Measurements from ENCODE around the gene SSX5. TPM values are rescaled to one million over a fixed set of nuclear protein-coding genes. Genes with fewer than 3 reads are reported as not detected.
"Not testable (repeated sequence)": the region's sequence is repeated elsewhere in the genome, so short reads cannot be mapped to it uniquely, and the experiment has no call there.

SSX5 gene
- total and polyA plus RNA-seq, 12 donors: not detected

DNA sequence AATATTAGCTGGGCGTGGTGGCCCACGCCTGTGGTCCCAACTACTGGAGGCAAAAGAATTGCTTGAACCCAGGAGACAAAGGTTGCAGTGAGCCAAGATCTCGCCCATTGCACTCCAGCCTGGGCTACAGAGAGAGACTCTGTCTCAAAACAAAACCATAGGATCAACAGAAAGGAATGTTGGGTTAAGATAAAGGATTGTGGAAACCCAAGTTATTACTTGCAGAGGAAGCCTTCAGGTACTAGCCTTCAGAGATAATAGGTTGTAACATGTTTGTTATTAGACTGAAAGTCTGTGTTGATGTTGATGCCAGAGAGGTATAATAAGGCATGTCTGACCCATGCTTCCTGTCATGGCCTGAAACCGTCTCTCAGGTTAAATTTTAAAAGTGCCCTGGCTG is 16.9 kb downstream of the SSX5 start:
- Histone ChIP-seq H3K9me3 (replicated peaks in 1 of 3) (no peaks in the 10 kb centered on the region), H3K27me3 (peaks cover 21% of the 10 kb centered on the region), H3K27ac (no peak overlapping the region), H3K4me3 (no peak overlapping the region), H3K36me3 (replicated peaks in 1 of 2) (no peaks in the 10 kb centered on the region), H3K4me1 (replicated peaks in 1 of 2) (no peaks in the 10 kb centered on the region)
- TF ChIP-seq, protein P1, sequence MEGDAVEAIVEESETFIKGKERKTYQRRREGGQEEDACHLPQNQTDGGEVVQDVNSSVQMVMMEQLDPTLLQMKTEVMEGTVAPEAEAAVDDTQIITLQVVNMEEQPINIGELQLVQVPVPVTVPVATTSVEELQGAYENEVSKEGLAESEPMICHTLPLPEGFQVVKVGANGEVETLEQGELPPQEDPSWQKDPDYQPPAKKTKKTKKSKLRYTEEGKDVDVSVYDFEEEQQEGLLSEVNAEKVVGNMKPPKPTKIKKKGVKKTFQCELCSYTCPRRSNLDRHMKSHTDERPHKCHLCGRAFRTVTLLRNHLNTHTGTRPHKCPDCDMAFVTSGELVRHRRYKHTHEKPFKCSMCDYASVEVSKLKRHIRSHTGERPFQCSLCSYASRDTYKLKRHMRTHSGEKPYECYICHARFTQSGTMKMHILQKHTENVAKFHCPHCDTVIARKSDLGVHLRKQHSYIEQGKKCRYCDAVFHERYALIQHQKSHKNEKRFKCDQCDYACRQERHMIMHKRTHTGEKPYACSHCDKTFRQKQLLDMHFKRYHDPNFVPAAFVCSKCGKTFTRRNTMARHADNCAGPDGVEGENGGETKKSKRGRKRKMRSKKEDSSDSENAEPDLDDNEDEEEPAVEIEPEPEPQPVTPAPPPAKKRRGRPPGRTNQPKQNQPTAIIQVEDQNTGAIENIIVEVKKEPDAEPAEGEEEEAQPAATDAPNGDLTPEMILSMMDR (IDR thresholded peaks at IDR 0.05): no peak
- no peak for TF ChIP-seq POLR2A (IDR thresholded peaks at IDR 0.05)
- 62 to 90% (median 79%) methylated on average over 4 of the region's 4 CpGs for WGBS, 4 donors
- intact Hi-C loops (cut with DNase I): no loop called here
- no peak for DNase-seq

- DNase-seq; H3K9me3 ChIP-seq (replicated peaks in 1 of 3); H3K4me3 ChIP-seq; intact Hi-C loops (cut with DNase I); H3K36me3 ChIP-seq (replicated peaks in 1 of 2); H3K27ac ChIP-seq; H3K4me1 ChIP-seq (replicated peaks in 1 of 2): not testable (repeated sequence)
- WGBS, 4 donors: 20 to 69% (median 66%) methylated on average over 1 to 7 of the region's 7 CpGs
- H3K27me3 ChIP-seq: peaks cover 33% of the 10 kb centered on the region
These were observed 30.3 kb downstream of the SSX5 start for GRCh38 chrX:48166322-48166721.

DNA sequence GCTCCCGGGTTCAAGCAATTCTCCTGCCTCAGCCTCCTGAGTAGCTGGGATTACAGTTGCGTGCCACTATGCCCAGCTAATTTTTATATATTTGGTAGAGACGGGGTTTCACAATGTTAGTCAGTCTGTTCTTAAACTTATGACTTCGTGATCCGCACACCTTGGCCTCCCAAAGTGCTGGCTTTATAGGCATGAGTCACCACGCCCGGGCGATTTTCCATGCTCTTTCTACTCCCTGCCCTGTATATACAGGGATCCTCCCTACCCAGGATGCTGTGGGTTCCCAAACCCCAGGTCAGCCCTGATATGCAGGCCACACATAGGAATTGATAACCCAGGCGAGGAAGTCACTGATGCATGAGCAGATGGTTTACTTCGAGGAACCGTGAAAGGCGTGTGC is 31.4 kb downstream of the SSX5 start:
- no peak overlapping the region for H3K27ac ChIP-seq
- H3K9me3 ChIP-seq (replicated peaks in 1 of 3): no peaks in the 10 kb centered on the region
- no peaks in the 10 kb centered on the region for H3K36me3 ChIP-seq (replicated peaks in 1 of 2)
- no peak overlapping the region for H3K4me3 ChIP-seq
- peaks cover 30% of the 10 kb centered on the region for H3K27me3 ChIP-seq
- DNase-seq: no peak
- H3K4me1 ChIP-seq (replicated peaks in 1 of 2): no peaks in the 10 kb centered on the region
- TF ChIP-seq, protein P1 (IDR thresholded peaks at IDR 0.05): no peak
- no peak for TF ChIP-seq POLR2A (IDR thresholded peaks at IDR 0.05)
- WGBS, 4 donors: 66 to 79% (median 77%) methylated on average over 12 of the region's 12 CpGs
- intact Hi-C loops (cut with DNase I): no loop called here

GRCh38 chrX:48156014-48156413 is 40.6 kb downstream of the SSX5 start:
- TF ChIP-seq POLR2A (IDR thresholded peaks at IDR 0.05): no peak
- TF ChIP-seq, protein P1 (IDR thresholded peaks at IDR 0.05): no peak
- 83 to 89% (median 86%) methylated on average over 9 to 12 of the region's 12 CpGs for WGBS, 4 donors
- intact Hi-C loops (cut with DNase I): no loop called here
- Histone ChIP-seq H3K36me3 (replicated peaks in 1 of 2) (no peaks in the 10 kb centered on the region), H3K27ac (no peak overlapping the region), H3K27me3 (peaks cover 21% of the 10 kb centered on the region), H3K4me1 (replicated peaks in 1 of 2) (no peaks in the 10 kb centered on the region), H3K9me3 (replicated peaks in 1 of 3) (no peaks in the 10 kb centered on the region), H3K4me3 (no peak overlapping the region)
- DNase-seq: no peak

- WGBS, 4 donors: 76 to 84% (median 79%) methylated on average over 2 of the region's 2 CpGs
- H3K36me3 ChIP-seq (replicated peaks in 1 of 2): no peaks in the 10 kb centered on the region
- no peak for TF ChIP-seq POLR2A (IDR thresholded peaks at IDR 0.05)
- TF ChIP-seq, protein P1 (IDR thresholded peaks at IDR 0.05): no peak
- no peak overlapping the region for H3K4me3 ChIP-seq
- intact Hi-C loops (cut with DNase I): no loop called here
- no peaks in the 10 kb centered on the region for H3K9me3 ChIP-seq (replicated peaks in 1 of 3)
- H3K27me3 ChIP-seq: peaks cover 16% of the 10 kb centered on the region
- DNase-seq: no peak
- no peaks in the 10 kb centered on the region for H3K4me1 ChIP-seq (replicated peaks in 1 of 2)
- H3K27ac ChIP-seq: no peak overlapping the region
These were observed 41.8 kb downstream of the SSX5 start for GRCh38 chrX:48154796-48155195.

All from adrenal gland (tissue), 12 donors.